H1 (cell line): Measurements from ENCODE around the gene PID1. TPM values are rescaled to one million over a fixed set of nuclear protein-coding genes. Genes with fewer than 3 reads are reported as not detected.

Experiments used
- CTCF ChIA-PET: fragments of 300-600 bp; sonication (Branson Sonifier 250); formaldehyde crosslinking; loops from one replicate; lab custom pipeline; 2021; ENCODE audit not compliant: partially characterized antibody; lab: Charles Lee
- POLR2A ChIA-PET: fragments of 300-600 bp; sonication (Branson Sonifier 250); formaldehyde crosslinking; loops from one replicate; lab custom pipeline; 2021; ENCODE audit warnings: inconsistent platforms; ENCODE audit not compliant: partially characterized antibody; lab: Charles Lee
- DNase-seq, 2 experiments: peaks; one replicate each; pipeline versions ENCODE4 v3.0.0 to v3.0.0-alpha.2; 2010 to 2022; ENCODE audit warnings: low spot score in 2 of 2, low read depth in 1 of 2, mixed read lengths in 1 of 2
- FAIRE-seq: peaks from 2 replicates; lab custom pipeline; 2011; peaks lifted over from hg19 to GRCh38; lab: Jason Lieb, UNC
- H2AFZ ChIP-seq: 2 replicates; pipeline ENCODE4 v1.8.1; 2012; ENCODE audit warnings: low read length, inconsistent platforms
- H2AK5ac ChIP-seq: 2 replicates; pipeline ENCODE4 v1.6.1; 2013; ENCODE audit warnings: low read depth, low read length
- H2BK120ac ChIP-seq: replicated peaks from 2 replicates; pipeline ENCODE3; 2013; ENCODE audit warnings: low read depth, low read length, inconsistent platforms
- H2BK12ac ChIP-seq: 2 replicates; pipeline ENCODE4 v1.6.1; 2013; ENCODE audit warnings: low read depth, low read length
- H2BK15ac ChIP-seq: 2 replicates; pipeline ENCODE4 v1.6.1; 2013; ENCODE audit warnings: low read length
- H2BK20ac ChIP-seq: 2 replicates; pipeline ENCODE4 v1.6.1; 2013; ENCODE audit warnings: low read length
- H2BK5ac ChIP-seq: 2 replicates; pipeline ENCODE4 v1.6.1; 2013; ENCODE audit warnings: low read depth, low read length
- H3K14ac ChIP-seq: 2 replicates; pipeline ENCODE4 v1.6.1; 2013; ENCODE audit warnings: inconsistent platforms; ENCODE audit not compliant: insufficient read length
- H3K18ac ChIP-seq: 2 replicates; pipeline ENCODE4 v1.6.1; 2013; ENCODE audit warnings: low read length; ENCODE audit errors: extremely low read depth
- H3K23ac ChIP-seq: 2 replicates; pipeline ENCODE4 v1.6.1; 2013; ENCODE audit warnings: inconsistent platforms; ENCODE audit not compliant: insufficient read length
- H3K23me2 ChIP-seq: 2 replicates; pipeline ENCODE4 v1.6.1; 2013; ENCODE audit warnings: low read depth, low read length
- H3K27ac ChIP-seq: 2 replicates; pipeline ENCODE4 v1.6.1; 2011; ENCODE audit warnings: low read depth, low read length, inconsistent platforms
- H3K27me3 ChIP-seq, 4 experiments: replicated peaks in 1 of 4; 1 replicate in 1 of 4; 2 replicates in 3 of 4; pipeline versions ENCODE4 v1.6.1 to v1.8.1; 2011 to 2013; ENCODE audit warnings: low read length in 3 of 4, mild to moderate bottlenecking in 3 of 4, inconsistent platforms in 2 of 4, mixed read lengths in 2 of 4, moderate library complexity in 1 of 4; ENCODE audit not compliant: control insufficient read depth in 3 of 4, insufficient read depth in 3 of 4; ENCODE audit errors: extremely low read depth in 1 of 4
- H3K36me3 ChIP-seq, 4 experiments: 2 replicates each; pipeline versions ENCODE4 v1.6.1 to v1.8.1; 2011 to 2013; ENCODE audit warnings: mild to moderate bottlenecking in 4 of 4, low read length in 3 of 4, moderate library complexity in 2 of 4, control low read depth in 1 of 4, inconsistent platforms in 1 of 4; ENCODE audit not compliant: insufficient read depth in 4 of 4, control insufficient read depth in 2 of 4
- H3K4ac ChIP-seq: replicated peaks from 2 replicates; pipeline ENCODE3; 2013; ENCODE audit warnings: low read length, low read depth, mixed read lengths, inconsistent platforms; ENCODE audit not compliant: insufficient read length
- H3K4me1 ChIP-seq, 4 experiments: replicated peaks in 1 of 4; 1 replicate in 1 of 4; 2 replicates in 3 of 4; pipeline versions ENCODE4 v1.6.1 to v1.8.1; 2011 to 2013; ENCODE audit warnings: low read length in 3 of 4, inconsistent platforms in 2 of 4, mixed read lengths in 1 of 4; ENCODE audit not compliant: insufficient read depth in 4 of 4, control insufficient read depth in 3 of 4
- H3K4me2 ChIP-seq, 2 experiments: 2 replicates each; pipeline versions ENCODE4 v1.6.1 to v1.8.1; 2011 to 2013; ENCODE audit warnings: low read depth in 2 of 2, low read length in 2 of 2, control low read depth in 1 of 2, inconsistent platforms in 1 of 2, mild to moderate bottlenecking in 1 of 2; ENCODE audit not compliant: insufficient read depth in 1 of 2
- H3K4me3 ChIP-seq, 4 experiments: fragments of 200-600, 300-600 bp in 1 of 4; sonication (generic), shearing (Covaris generic), sonication (Bioruptor Twin) in 1 of 4; 2 replicates each; pipeline versions ENCODE4 v1.5.1 to v1.8.1; 2011 to 2016; ENCODE audit warnings: low read length in 4 of 4, low read depth in 3 of 4, control low read depth in 2 of 4, inconsistent platforms in 2 of 4, mild to moderate bottlenecking in 2 of 4, mixed read lengths in 1 of 4, moderate library complexity in 1 of 4; ENCODE audit not compliant: insufficient read depth in 2 of 4; ENCODE audit errors: extremely low read depth in 1 of 4
- H3K56ac ChIP-seq: replicated peaks from 2 replicates; pipeline ENCODE3; 2013; ENCODE audit warnings: low read depth, mild to moderate bottlenecking, mixed read lengths, low read length, inconsistent platforms; ENCODE audit not compliant: insufficient read length
- H3K79me1 ChIP-seq: 2 replicates; pipeline ENCODE4 v1.6.1; 2013; ENCODE audit warnings: low read depth, low read length, control low read depth
- H3K79me2 ChIP-seq, 2 experiments: 2 replicates each; pipeline versions ENCODE4 v1.6.1 to v1.8.1; 2012 to 2013; ENCODE audit warnings: low read length in 2 of 2, mild to moderate bottlenecking in 2 of 2, inconsistent platforms in 1 of 2; ENCODE audit not compliant: insufficient read depth in 2 of 2, control insufficient read depth in 1 of 2
- H3K9ac ChIP-seq, 4 experiments: replicated peaks in 1 of 4; 1 replicate in 1 of 4; 2 replicates in 3 of 4; pipeline versions ENCODE4 v1.6.1 to v1.8.1; 2011 to 2013; ENCODE audit warnings: low read depth in 3 of 4, low read length in 3 of 4, control low read depth in 2 of 4, mild to moderate bottlenecking in 2 of 4, moderate library complexity in 2 of 4, inconsistent platforms in 1 of 4; ENCODE audit errors: extremely low read depth in 1 of 4
- H3K9me3 ChIP-seq, 2 experiments: 2 replicates each; pipeline versions ENCODE4 v1.6.1 to v1.8.1; 2012 to 2013; ENCODE audit warnings: mild to moderate bottlenecking in 2 of 2, moderate library complexity in 2 of 2, control low read depth in 1 of 2, inconsistent platforms in 1 of 2, low read depth in 1 of 2, low read length in 1 of 2, mixed read lengths in 1 of 2; ENCODE audit not compliant: insufficient read depth in 2 of 2
- H4K20me1 ChIP-seq, 2 experiments: replicated peaks in 1 of 2; 2 replicates each; pipeline versions ENCODE3 to v1.8.1; 2011 to 2013; ENCODE audit warnings: inconsistent platforms in 2 of 2, low read length in 2 of 2, mild to moderate bottlenecking in 1 of 2; ENCODE audit not compliant: insufficient read depth in 2 of 2, control insufficient read depth in 1 of 2
- H4K5ac ChIP-seq: 2 replicates; pipeline ENCODE4 v1.6.1; 2013; ENCODE audit warnings: low read length, low read depth, mixed read lengths, inconsistent platforms; ENCODE audit not compliant: insufficient read length
- H4K8ac ChIP-seq: 2 replicates; pipeline ENCODE4 v1.8.0; 2013; ENCODE audit warnings: mild to moderate bottlenecking, moderate library complexity, low read length, inconsistent platforms; ENCODE audit not compliant: insufficient read depth; ENCODE audit errors: extremely low read depth
- H4K91ac ChIP-seq: replicated peaks from 2 replicates; pipeline ENCODE3; 2013; ENCODE audit warnings: low read length, mixed read lengths, inconsistent platforms; ENCODE audit not compliant: insufficient read length
- BACH1 ChIP-seq: IDR thresholded peaks from 2 replicates; pipeline ENCODE4 v1.6.1; 2012; ENCODE audit warnings: low read length, improper control_type of control experiment
- TAF1 ChIP-seq: IDR thresholded peaks from 2 replicates; pipeline ENCODE4 v1.6.1; 2011; ENCODE audit warnings: mild to moderate bottlenecking, low read depth, low read length
- WGBS, 2 experiments: shearing (Covaris generic) in 1 of 2; methylation state at CpG; one replicate each; pipeline versions ENCODE4 v1.1.6 to v1.1.7; 2013 to 2015; ENCODE audit warnings: low lambda C conversion rate in 2 of 2, mixed read lengths in 2 of 2, inconsistent platforms in 1 of 2, low coverage in 1 of 2, missing lambda C conversion rate in 1 of 2; ENCODE audit not compliant: insufficient replicate concordance in 2 of 2, insufficient coverage in 1 of 2, insufficient read length in 1 of 2; ENCODE audit errors: extremely low coverage in 1 of 2, missing lambda C conversion rate in 1 of 2; 5-methylcytosine and 5-hydroxymethylcytosine counted together
- polyA plus RNA-seq, 7 experiments: library from polyadenylated mRNA; depleted of rRNA in 3 of 7; stranded (reverse) in 5 of 7; unstranded in 2 of 7; fragments of >200 nt in 5 of 7; fragments of 200-250 nt in 2 of 7; gene quantifications; 1 replicate in 5 of 7; 2 replicates in 1 of 7; 4 replicates in 1 of 7; pipeline versions ENCODE4 v1.2.1 to v1.2.3, GENCODE V29; 2011 to 2013; ENCODE audit warnings: missing spikeins in 2 of 7, mixed read lengths in 2 of 7
- total RNA-seq: library from RNA; stranded (reverse); fragmentation: NEBNext Ultra II Directional; extraction: Animal tissue kit (Norgen Biotek cat#: 25700); gene quantifications from 2 replicates; pipeline ENCODE4 v1.2.1, GENCODE V29; 2021

The PID1 gene
- total and polyA plus RNA-seq, 2 of the 8 experiments (the other 6 are each of a cell fraction or from before 2014, with no cell fraction given) = 1.5 to 3.3 TPM

GRCh38 chr2:229257985-229258384 is 13.1 kb downstream of the PID1 start:
- no peak overlapping the region for H2BK5ac ChIP-seq
- H3K79me2 ChIP-seq = no peaks in the 10 kb centered on the region
- H4K91ac ChIP-seq = no peak overlapping the region
- H3K14ac ChIP-seq = no peak overlapping the region
- no peak overlapping the region for H2BK12ac ChIP-seq
- no peaks in the 10 kb centered on the region; a peak in 1 of 7 replicates for H3K4me1 ChIP-seq
- no peak overlapping the region for H2BK120ac ChIP-seq
- H3K23me2 ChIP-seq = no peaks in the 10 kb centered on the region
- no peak overlapping the region for H3K9ac ChIP-seq
- no peak overlapping the region for H2AFZ ChIP-seq
- no peaks in the 10 kb centered on the region for H3K27me3 ChIP-seq
- no peaks in the 10 kb centered on the region for H3K9me3 ChIP-seq
- H2AK5ac ChIP-seq = no peak overlapping the region
- H2BK20ac ChIP-seq = no peak overlapping the region
- H4K20me1 ChIP-seq = no peaks in the 10 kb centered on the region
- H3K79me1 ChIP-seq = no peaks in the 10 kb centered on the region
- DNase-seq = no peak
- H4K5ac ChIP-seq = no peak overlapping the region
- H3K4ac ChIP-seq = no peak overlapping the region
- no peak overlapping the region for H3K4me2 ChIP-seq
- no peak overlapping the region for H3K18ac ChIP-seq
- no peak overlapping the region for H2BK15ac ChIP-seq
- no peak overlapping the region for H3K27ac ChIP-seq
- H3K56ac ChIP-seq = no peak overlapping the region
- FAIRE-seq = no peak
- TF ChIP-seq TAF1 (no peak), BACH1 (no peak)
- H3K4me3 ChIP-seq = no peak overlapping the region
- H3K23ac ChIP-seq = no peak overlapping the region
- POLR2A ChIA-PET = no interaction called here
- 100% methylated on average over 2 of the region's 2 CpGs; no CpG with 5 or more reads in 1 of the 2 experiments for WGBS, 2 experiments
- CTCF ChIA-PET = interaction anchor here (0.5 kb wide), 1 partner anchor 84 kb away, joined by 3 read pairs; no protein-coding TSS in a partner anchor
- no peak overlapping the region for H4K8ac ChIP-seq
- H3K36me3 ChIP-seq = no peaks in the 10 kb centered on the region
